ENCODE data around the gene NRL.

Gene NRL

DNA sequence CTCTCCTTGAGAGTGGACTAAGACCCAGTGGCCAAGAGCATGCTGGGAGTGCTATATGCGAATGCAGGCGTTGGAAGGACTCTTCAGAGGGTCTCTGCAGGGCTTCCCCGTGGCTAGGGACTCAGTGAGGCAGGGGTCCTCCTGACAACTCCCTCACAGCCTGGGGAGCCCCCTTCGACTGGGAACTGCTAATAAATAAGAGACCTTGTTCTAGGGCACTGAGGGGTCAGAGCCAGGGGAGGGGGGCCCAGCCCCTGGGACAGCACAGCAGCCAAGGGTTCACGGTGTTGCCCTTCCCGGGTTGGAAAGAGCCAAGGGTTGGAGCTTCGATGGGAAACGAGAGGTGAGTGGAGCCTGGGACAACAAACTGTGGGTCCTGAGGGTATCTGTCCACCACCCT is 49.3 kb downstream of the NRL start:
- DNase-seq (ENCODE audit: low read depth, low spot score), result no peak

DNA sequence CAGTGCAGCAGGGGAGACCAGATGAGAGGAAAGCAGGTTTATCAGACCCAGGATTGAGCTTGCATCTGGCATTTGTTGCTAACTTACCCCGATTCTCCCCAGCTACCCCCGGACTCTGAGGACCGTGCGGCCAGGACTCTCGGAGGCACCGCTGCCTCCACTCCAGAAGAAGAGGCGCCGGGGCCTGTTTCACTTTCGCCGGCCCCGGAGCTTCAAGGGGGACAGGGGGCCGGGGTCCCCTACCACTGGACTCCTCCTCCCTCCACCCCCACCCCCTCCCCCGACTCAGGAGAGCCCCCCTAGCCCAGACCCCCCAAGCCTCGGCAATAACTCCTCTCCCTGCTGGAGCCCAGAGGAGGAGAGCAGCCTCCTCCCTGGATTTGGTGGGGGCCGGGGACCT is 49.9 kb downstream of the NRL start:
- no peak for DNase-seq (ENCODE audit: low read depth, low spot score)

DNA sequence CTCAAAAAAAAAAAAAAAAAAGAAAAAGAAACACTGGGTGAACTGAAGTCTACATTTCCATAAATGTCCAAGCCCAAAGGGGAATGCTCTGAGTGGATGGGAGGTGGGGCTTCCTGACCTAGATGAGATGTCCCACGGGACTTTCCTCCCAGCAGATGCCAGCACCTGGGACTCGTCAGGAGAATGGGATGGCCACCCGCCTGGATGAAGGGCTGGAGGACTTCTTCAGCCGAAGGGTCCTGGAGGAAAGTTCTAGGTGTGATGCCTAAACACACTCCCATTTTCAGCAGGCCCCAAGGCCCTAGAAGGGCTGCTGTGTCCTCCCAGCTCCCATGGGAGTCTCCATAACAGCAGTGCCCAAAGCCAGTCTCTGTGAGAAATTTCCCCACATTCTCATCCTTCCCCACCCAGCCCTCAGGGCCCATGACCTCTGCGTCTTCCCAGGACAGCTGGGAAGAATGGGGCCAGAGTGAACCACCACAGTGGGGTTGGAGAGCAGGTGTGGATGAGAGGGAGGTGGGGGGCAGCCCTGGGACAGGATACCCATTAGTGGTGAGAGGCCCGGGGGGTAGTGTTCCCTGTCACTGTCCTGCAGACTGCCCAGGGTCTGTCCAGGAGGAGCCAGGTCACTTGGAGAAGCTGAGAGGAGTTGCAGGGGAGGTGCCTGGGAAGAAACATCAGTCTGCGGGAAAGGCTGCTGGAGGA is 50.5 kb downstream of the NRL start:
- DNase-seq (ENCODE audit: low read depth, low spot score), result no peak

DNA sequence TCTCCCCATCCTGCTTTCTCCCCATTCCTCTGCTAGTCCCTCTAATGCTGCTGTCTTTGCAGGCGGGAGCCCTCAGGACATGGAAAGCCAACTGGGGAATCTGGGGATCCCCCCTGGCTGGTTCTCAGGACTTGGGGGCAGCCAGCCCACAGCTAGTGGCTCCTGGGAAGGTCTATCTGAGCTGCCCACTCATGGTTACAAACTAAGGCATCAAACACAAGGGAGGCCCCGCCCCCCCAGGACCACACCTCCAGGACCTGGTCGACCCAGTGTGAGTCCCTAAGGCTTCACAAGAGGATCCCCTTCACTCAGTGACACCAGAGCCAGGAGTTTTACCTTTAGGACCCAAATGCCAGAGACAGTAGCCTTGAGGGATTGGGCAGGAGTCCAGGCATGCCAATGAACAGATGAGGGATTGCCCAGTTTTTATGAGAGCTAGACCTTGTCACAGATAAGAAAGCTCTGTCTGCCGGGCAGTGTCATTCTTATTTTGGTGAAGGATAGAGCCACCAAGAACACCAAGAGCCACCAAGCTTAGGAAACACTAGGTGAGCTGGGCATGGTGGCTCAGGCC is 51.4 kb downstream of the NRL start:
- no peak for DNase-seq (ENCODE audit: low read depth, low spot score)

DNA sequence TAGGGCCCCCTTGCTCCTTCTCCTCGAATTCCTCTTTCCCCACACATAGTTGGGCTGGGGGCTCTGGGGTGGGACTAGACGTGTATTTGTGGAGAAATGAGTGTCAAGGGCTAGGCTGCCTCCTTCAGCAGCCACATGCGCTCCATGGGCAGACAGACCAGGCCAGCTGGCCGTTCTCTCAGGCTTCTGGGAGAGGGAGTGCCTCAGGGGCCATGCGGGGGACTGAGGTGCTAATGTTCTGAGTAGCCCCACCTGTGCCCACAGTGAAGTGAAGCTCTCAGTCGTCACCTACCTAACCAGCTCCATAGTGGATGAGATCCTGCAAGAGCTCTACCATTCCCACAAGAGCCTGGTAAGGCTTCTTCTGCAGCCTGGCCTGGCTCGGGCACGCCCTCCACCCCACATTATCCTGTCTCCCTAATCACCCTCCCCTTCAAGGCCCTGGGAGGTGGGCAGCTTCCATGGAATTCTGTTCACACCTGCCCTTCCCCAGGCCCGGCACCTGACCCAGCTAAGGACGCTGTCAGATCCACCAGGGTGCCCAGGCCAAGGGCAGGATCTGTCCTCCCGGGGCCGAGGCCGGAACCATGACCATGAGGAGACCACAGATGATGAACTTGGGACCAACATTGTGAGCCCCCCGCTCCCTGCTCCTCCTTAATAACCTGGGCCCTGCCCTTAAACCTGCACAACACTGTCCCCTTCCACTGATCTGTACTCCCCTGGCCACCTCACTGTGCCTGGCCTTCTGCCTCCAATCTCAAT is 52.4 kb downstream of the NRL start:
- no peak for DNase-seq (ENCODE audit: low read depth, low spot score)

DNA sequence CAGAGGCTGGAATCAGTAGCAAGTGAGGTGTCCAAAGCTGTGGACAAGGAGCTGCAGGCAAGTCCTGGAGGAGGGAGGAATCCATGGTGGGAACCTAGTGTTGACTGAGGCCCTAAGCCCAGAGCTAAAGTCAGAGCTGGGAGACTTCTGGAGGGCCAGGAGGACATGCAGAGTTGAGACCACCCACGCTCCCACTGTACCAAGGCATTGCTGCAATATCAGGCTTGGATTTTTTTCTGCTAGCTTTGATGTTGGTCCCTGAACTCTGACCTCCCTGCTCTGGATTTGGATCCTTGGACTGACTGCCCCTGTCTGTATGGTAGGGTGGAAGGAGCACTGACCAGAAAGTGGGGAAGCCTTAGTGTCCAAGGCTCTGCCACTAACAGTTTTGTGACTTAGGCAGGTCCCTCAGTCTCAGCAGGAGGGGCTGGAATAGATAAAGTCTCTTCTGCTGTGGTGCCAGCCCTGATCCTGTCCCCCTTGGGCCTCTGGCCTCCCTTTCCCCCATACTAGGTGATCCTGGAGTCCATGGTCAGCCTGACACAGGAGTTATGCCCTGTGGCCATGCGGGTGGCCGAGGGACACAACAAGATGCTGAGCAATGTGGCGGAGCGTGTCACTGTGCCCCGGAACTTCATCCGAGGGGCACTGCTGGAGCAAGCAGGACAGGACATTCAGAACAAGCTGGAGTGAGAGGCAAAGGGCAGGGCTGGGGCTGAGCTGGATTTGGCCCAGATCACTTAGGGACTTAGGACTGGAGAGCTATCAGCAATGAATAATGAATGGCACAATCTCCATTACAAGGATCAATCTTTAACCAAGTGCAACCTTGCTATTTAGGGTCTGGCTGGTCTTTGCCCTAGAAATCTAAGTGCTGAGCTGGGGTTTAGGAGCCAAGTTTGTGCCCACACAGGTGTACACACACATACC is 53.5 kb downstream of the NRL start:
- no peak for DNase-seq (ENCODE audit: low read depth, low spot score)

DNA sequence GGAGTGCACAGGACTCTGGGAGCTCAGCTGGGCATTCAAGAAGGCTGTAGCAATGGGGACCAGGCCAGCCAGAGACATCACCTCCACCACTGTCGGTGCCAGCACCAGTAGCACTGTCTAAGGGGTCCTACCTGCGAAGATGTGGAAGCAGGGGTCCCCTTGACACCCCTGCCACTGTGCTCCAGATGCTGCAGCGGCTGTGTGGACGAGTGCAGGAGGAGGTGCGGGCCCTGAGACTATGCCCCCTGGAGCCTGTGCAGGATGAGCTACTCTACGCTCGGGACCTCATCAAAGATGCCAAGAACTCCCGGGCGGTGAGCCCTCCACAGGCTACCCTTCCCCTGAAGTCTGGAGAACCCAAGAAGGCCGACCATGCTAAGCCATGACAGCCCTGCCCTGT is 54.3 kb downstream of the NRL start:
- no peak for DNase-seq (ENCODE audit: low read depth, low spot score)

DNA sequence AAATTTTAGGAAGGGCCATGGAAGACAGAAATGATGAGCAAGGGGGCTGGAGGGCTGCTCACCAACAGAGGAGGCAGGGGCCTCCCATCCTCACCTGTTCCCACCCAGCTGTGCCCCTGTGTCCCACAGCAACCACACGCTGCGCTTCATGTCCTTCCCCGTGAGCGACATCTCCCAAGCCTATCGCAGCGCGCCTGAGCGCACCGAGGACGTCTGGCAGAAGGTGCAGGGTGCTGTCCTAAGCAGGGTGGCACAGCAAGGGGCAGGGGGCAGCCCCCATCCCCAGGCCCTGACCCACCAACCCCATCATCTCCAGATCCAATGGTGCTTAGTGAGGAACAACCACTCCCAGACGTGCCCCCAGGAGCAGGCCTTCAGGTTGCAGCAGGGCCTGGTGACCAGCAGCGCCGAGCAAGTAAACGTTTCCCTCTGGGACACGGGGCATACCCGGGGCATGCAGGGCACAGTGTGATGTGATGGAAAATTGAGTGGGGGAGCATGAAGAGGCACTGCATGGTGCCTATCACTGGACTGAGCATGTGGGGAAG is 54.8 kb downstream of the NRL start:
- DNase-seq (ENCODE audit: low read depth, low spot score), result no peak

DNA sequence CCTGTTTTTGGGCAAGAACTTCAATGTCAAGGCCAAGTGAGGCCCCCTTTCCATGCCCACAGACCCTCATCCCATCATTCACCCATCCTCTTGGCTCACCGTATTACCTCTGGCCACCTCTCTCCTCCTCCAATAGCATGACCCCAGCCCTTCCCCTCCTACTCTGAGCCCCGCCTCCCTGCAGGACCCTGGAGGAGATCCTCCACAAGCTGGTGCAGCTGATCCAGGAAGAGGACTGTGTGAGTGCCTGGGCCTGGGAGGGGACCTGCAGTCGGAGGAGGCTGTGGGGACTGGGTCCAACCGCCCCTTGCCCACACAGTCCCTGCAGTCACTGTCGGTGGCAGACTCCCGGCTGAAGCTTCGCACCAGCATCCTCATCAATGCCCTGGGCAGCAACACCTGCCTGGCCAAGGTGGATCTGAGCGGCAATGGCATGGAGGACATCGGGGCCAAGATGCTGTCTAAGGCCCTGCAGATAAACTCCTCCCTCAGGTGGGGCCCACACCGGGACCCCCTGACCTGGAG is 55.7 kb downstream of the NRL start:
- no peak for DNase-seq (ENCODE audit: low read depth, low spot score)

DNA sequence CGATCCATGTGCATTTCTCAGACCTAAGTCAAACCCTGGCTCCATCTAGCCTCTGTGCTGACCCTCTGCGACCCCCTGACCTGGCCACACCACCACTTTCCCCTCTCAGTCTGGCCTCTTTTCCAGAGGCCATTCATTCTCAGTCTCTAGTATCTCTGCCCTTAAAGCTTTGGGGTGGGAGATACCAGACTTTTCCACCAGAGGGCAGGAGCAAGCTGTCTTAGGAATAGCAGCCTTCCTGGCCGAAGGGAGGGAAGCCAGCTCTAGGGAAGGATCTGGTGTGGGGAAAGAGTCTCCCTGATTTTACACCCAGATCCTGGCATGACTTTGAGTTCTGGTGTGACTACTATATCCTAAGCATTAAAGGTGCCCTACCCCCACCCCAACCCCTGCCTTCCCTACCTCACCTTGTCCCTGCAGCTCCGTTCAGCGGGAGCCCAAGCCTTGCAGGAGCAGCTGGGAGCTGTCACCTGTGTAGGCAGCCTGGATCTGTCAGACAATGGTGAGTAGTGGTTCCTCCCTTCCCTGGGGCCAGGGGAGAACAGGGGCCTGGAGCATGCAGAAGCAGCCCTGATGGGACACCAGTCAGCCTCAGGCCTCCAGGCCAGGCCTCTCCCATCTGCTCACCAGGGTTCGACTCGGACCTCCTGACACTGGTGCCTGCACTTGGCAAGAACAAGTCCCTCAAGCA is 56.3 kb downstream of the NRL start:
- no peak for DNase-seq (ENCODE audit: low read depth, low spot score)

DNA sequence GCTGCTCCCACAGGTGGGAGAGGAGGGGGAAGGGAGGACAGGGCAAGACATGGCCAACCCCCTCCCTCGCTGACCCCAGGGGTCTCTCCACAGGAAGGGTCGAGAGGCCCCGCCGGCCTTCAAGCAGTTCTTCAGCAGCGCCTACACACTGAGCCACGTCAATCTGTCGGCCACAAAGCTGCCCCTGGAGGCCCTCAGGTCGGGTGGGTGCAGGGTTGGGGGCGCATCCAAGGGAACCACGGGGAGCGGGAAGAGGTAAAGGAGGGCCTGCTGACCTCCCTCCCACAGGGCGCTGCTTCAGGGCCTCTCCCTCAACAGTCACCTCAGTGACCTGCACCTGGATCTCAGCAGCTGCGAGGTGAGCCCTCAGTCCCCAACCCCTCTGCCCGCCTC is 56.9 kb downstream of the NRL start:
- DNase-seq (ENCODE audit: low read depth, low spot score), result no peak

DNA sequence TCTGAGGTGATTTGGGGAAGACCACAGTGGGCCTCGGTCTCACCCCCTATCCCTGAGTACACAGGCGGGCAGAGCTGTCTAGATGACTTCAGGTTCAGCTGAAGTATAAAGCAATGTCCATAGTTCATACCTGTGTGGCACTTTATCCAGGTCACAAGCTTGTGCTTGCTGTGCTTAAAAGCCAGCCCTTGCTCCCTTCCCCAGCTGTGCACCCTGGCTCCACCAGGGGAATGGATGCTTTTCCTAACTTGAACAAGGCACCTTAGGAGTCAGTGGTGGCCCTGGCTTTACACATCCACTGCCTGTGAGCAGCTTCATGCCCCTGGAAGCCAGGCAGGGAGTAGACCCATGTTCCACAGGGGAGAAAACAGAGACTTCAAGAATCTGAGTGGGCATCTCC is 57.5 kb downstream of the NRL start:
- no peak for DNase-seq (ENCODE audit: low read depth, low spot score)

DNA sequence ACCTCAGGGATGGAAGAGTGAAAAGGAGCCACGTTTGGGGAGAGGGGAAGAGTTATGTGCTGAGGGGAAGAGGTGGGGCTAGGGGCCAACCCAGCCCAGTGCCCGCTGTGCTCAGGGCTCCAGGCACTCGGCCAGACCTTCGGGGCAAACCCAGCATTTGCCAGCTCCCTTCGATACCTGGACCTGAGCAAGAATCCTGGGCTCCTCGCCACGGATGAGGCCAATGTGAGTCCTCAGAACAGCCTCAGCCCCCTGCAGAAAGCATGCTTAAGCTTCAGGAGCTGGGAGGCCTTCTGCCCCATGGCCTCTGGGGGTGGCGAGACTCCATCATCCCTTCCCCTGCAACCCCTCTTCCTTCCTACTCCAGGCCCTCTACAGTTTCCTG is 58.0 kb downstream of the NRL start:
- DNase-seq (ENCODE audit: low read depth, low spot score), result no peak

DNA sequence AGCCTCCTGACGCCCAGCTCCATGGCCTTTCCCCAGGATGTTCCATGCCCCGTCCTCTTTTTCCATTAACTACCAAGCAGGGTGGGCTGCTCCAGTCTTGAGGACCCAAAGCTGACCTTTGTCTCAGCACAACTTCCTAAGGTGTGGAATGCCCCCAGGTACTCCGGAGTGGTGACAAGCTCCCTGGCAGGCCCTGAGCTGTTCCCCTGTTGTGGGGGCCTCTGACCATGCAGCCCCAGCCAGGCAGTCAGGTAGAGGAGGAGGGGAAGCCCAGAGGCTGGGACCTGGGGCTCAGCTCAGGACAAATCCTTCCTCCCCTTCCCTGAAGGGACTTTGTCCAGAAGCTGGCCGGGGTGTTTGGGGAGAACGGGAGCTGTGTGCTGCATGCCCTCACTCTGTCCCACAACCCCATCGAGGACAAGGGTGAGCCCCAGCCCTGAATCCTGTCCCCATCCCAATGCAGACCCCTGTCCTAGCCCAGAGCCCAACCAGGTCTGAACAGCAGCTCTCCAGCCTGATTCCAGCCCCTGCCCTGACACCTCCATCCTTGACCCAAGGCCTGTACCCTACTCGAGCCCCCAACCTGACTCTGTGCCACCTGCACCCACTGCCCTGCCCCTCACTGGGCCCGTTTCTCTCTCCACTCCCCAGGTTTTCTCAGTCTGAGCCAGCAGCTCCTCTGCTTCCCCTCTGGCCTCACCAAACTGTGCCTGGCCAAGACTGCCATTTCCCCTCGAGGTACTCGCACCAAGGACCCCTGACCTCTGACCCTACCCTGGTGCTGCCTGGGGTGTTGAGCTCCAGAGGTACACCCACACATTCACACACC is 58.6 kb downstream of the NRL start:
- no peak for DNase-seq (ENCODE audit: low read depth, low spot score)

DNA sequence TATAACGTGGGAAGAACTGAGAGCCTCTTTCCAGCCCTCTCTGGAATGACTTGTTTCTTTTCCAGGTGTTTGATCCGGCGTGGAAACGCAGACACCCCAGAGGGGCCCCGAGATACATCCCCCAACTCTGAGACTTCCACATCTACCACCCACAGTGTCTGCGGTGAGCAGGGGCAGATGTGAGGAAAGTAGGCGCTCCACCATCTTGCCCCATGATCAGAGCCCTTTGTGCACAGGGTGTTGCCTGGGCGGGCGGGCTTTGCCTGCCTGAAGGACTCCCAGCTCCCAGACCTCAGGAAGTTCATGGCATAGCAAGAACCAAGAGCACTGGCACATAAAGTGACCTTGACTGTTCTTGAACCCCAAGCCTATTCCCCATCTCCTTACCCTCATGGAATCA is 60.1 kb downstream of the NRL start:
- no peak for DNase-seq (ENCODE audit: low read depth, low spot score)

DNA sequence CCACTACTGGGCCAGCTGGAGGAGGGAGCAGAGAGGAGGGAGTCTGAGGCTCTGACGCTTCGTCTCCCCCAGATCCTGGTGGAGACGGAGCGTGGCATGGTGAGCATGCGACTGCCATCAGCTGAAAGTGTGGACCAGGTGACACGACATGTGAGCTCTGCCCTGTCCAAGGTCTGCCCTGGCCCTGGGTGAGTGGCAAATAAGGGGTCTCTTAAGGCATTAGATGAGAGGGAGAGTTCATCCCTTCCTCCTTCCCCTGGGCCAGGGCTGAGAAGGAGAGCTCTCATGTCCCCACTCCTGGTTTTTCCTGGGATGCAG is 60.5 kb downstream of the NRL start:
- DNase-seq (ENCODE audit: low read depth, low spot score), result no peak

DNA sequence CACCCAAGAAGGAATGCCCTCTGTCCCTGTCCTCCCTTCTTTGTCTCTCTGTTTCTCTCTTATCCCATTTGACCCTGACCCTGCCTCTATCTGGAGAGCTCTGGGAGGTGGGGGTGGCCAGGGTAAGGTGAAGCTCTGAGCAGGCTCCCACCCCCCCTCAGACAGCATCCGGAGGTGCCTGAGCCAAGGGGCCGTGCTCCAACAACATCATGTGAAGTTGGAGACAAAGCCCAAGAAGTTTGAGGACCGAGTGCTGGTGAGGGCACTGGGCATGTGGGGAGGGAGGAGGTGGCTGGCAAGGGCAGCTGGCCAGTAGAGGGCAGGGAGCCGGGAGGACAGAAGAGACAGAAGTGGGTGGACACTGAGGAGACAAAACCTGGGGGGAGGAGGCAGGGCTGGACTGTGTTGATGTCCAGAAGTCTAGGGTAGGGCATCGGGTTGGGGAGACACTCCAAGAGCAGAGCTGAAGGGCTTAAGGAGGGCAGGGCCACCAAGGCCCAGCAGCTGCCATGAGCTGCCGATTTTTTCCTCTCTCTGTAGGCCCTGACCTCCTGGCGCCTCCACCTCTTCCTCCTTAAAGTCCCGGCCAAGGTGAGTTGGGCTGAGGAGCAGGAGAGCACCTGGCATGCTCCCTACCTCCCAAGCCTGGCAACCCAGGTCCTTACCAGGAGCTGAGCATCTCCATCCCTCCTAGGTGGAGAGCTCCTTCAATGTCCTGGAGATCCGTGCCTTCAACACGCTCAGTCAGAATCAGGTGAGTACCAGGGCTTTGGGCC is 61.0 kb downstream of the NRL start:
- DNase-seq (ENCODE audit: low read depth, low spot score), result no peak

DNA sequence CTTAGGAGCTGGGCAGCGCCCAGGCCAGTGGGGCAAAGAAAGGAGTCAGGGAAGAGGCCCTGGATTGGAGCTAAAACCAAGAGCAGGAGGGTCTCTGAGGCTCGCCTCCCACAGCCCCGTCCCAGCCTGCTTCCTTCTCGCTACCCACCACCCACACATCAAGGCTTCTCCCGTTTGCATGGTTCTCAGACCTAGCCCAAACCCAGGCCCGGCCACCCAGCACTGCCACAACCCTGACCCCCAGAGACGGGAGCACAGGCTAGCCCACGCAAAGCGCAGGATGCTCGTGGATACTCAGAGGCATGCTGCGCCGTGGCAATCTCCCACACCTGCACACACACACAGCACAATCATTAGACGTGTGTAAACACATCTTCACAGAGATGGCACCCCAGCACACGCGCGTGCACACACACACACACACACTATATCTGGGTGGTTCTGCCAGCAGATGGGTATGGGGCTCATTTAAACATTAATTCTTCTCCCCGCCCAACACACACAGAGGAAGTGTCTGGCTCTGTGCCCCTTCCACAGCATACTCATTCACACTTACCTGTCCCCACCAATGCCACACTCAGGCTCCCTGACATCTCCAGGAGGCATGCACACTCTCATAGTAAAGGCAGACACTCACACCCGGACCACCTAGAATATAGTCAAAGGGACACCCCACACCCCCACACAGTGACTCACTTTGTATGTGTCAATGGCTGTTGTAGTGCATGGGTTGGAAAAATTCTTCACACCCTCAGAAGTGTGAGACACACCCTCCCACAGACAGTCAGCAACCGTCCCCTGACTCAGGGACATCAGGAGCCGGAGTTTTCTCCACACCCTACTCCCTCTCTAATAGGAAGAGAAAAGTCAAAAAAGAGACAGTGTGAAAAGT is 61.8 kb downstream of the NRL start:
- DNase-seq (ENCODE audit: low read depth, low spot score), result peak; percentile 10
